K562 (cell line): ENCODE data around the gene EIF4E3. TPM values are rescaled to one million over a fixed set of nuclear protein-coding genes. Genes with fewer than 3 reads are reported as not detected.

ENCODE experiments used
- ATAC-seq: fragments of 200-7000 bp; cut with Tn5 transposase; 3 replicates; pipeline ENCODE4 v1.9.1; 2020; ENCODE audit warnings: moderate library complexity
- BruUV-seq: library from RNA; stranded (reverse); fragments of 400-500 nt; replicated peaks from 2 replicates; lab custom pipeline; 2021; lab: Mats Ljungman, UMichigan
- CTCF ChIA-PET: fragments of 300-600 bp; formaldehyde crosslinking; extraction: SDS; loops from one replicate; lab custom pipeline; 2021; ENCODE audit warnings: low intra/inter-chr PET ratio; lab: Yijun Ruan, JAX
- POLR2A ChIA-PET: fragments of 300-600, 350-650 bp; sonication (Branson Sonifier 250); formaldehyde crosslinking; extraction: SDS; loops from one replicate; lab custom pipeline; 2021; ENCODE audit warnings: antibody characterized with exemption, inconsistent platforms; lab: Yijun Ruan, JAX
- DNase-seq, 4 experiments: peaks; one replicate each; pipeline versions ENCODE4 v3.0.0 to v3.0.0-alpha.2; 2011 to 2018; ENCODE audit warnings: low spot score in 3 of 4, mixed read lengths in 3 of 4; ENCODE audit errors: extremely low read depth in 1 of 4
- FAIRE-seq: peaks from 2 replicates; lab custom pipeline; 2011; peaks lifted over from hg19 to GRCh38; lab: Jason Lieb, UNC
- H2AFZ ChIP-seq: 2 replicates; pipeline ENCODE4 v1.6.0; 2011; ENCODE audit warnings: low read depth, low read length, control low read depth, inconsistent platforms
- H3K27ac ChIP-seq: fragments of 200-600 bp; 3 replicates; pipeline ENCODE4 v1.8.0; 2011; ENCODE audit warnings: low read depth, mild to moderate bottlenecking, control low read depth, inconsistent platforms, low read length, moderate library complexity, mixed read lengths; ENCODE audit errors: extremely low read depth
- H3K27me3 ChIP-seq, 2 experiments: fragments of 300-600 bp in 1 of 2; 2 replicates in 1 of 2; 3 replicates in 1 of 2; pipeline versions ENCODE4 v1.6.0 to v1.8.0; 2011; ENCODE audit warnings: inconsistent platforms in 2 of 2, low read length in 2 of 2, mild to moderate bottlenecking in 1 of 2, mixed read lengths in 1 of 2, moderate library complexity in 1 of 2; ENCODE audit not compliant: control insufficient read depth in 2 of 2, insufficient read depth in 2 of 2
- H3K36me3 ChIP-seq: fragments of 300-600 bp; 3 replicates; pipeline ENCODE4 v1.8.0; 2011; ENCODE audit warnings: mild to moderate bottlenecking, low read length, inconsistent platforms; ENCODE audit not compliant: control insufficient read depth, insufficient read depth
- H3K4me1 ChIP-seq, 2 experiments: fragments of 200-600 bp in 1 of 2; replicated peaks in 1 of 2; 2 replicates in 1 of 2; 3 replicates in 1 of 2; pipeline versions ENCODE4 v1.5.1 to v1.8.0; 2011; ENCODE audit warnings: inconsistent platforms in 2 of 2, low read length in 2 of 2, mild to moderate bottlenecking in 1 of 2, mixed read lengths in 1 of 2, moderate library complexity in 1 of 2; ENCODE audit not compliant: control insufficient read depth in 2 of 2, insufficient read depth in 2 of 2
- H3K4me2 ChIP-seq: 2 replicates; pipeline ENCODE4 v1.6.1; 2011; ENCODE audit warnings: low read length, control low read depth, inconsistent platforms, mixed read lengths; ENCODE audit not compliant: insufficient read depth
- H3K4me3 ChIP-seq: fragments of 200-600 bp; sonication (generic), shearing (Covaris generic); 2 replicates; pipeline ENCODE4 v1.5.1; 2016; ENCODE audit warnings: control low read depth, inconsistent platforms
- H3K79me2 ChIP-seq: fragments of 200-600 bp; 3 replicates; pipeline ENCODE4 v1.8.0; 2011; ENCODE audit warnings: low read length, inconsistent platforms; ENCODE audit not compliant: control insufficient read depth, insufficient read depth
- H3K9ac ChIP-seq, 2 experiments: 2 replicates each; pipeline versions ENCODE4 v1.6.0 to v1.6.1; 2011; ENCODE audit warnings: low read depth in 2 of 2, low read length in 2 of 2, control low read depth in 1 of 2, inconsistent platforms in 1 of 2, mild to moderate bottlenecking in 1 of 2, mixed read lengths in 1 of 2; ENCODE audit not compliant: insufficient read depth in 1 of 2
- H3K9me1 ChIP-seq: one replicate; pipeline ENCODE4 v1.6.0; 2011; ENCODE audit warnings: inconsistent platforms, mild to moderate bottlenecking, low read length, moderate library complexity; ENCODE audit not compliant: control insufficient read depth, insufficient read depth
- H3K9me3 ChIP-seq: replicated peaks from 2 replicates; pipeline ENCODE4 v1.5.1; 2011; ENCODE audit warnings: low read depth, low read length, inconsistent platforms; ENCODE audit not compliant: control insufficient read depth, insufficient read depth
- H4K20me1 ChIP-seq: replicated peaks from 2 replicates; pipeline ENCODE4 v1.6.1; 2011; ENCODE audit warnings: low read length, inconsistent platforms, mixed read lengths; ENCODE audit not compliant: control insufficient read depth, insufficient read depth
- CREM ChIP-seq: IDR thresholded peaks from 2 replicates; pipeline ENCODE4 v1.6.1; 2014; ENCODE audit warnings: antibody characterized with exemption, low read depth
- FOXP1 ChIP-seq: sonication (generic); formaldehyde crosslinking; IDR thresholded peaks from 2 replicates; pipeline ENCODE4 v1.8.0; 2022; ENCODE audit warnings: mild to moderate bottlenecking, missing genetic modification reagents
- GABPB2 ChIP-seq: fragments of 250-450 bp; sonication (Bioruptor Pico); conservative IDR thresholded peaks from 2 replicates; pipeline ENCODE4 v1.5.1; 2021; ENCODE audit warnings: mild to moderate bottlenecking
- HNRNPK ChIP-seq: fragments of 200-400 bp; formaldehyde crosslinking; IDR thresholded peaks from one replicate; pipeline ENCODE4 v1.6.1; 2018; ENCODE audit warnings: mild to moderate bottlenecking, low read depth, low read length; ENCODE audit not compliant: poor library complexity, severe bottlenecking
- SMAD2 ChIP-seq: fragments of 150-350 bp; IDR thresholded peaks from 2 replicates; pipeline ENCODE4 v1.6.1; 2014; ENCODE audit warnings: low read depth, mild to moderate bottlenecking, low read length
- TARDBP ChIP-seq: fragments of 450-650 bp; IDR thresholded peaks from 2 replicates; pipeline ENCODE4 v1.6.1; 2016
- ZNF436 ChIP-seq: fragments of 250-450, 450-650 bp; sonication (Bioruptor Pico); formaldehyde crosslinking; IDR thresholded peaks from 2 replicates; pipeline ENCODE4 v1.7.0; 2020; ENCODE audit warnings: mild to moderate bottlenecking
- WGBS: fragments of 100-300 bp; shearing (Covaris generic); methylation state at CpG from one replicate; pipeline ENCODE4 v1.1.6; 2016; ENCODE audit warnings: low coverage, mixed read lengths; ENCODE audit not compliant: insufficient coverage; ENCODE audit errors: missing lambda C conversion rate; 5-methylcytosine and 5-hydroxymethylcytosine counted together
- in situ Hi-C: fragments of 300-500 bp; cut with MboI; formaldehyde crosslinking; loops from 4 replicates; pipeline ENCODE4 v1.15.0; 2018; ENCODE audit warnings: inconsistent platforms, mixed read lengths
- intact Hi-C: fragments of 100-400 bp; cut with micrococcal nuclease; formaldehyde crosslinking; loops from 2 replicates; pipeline ENCODE4 v1.14.2; 2022
- polyA plus RNA-seq, 8 experiments: library from polyadenylated mRNA; depleted of rRNA in 4 of 8; stranded (reverse) in 5 of 8; unstranded in 3 of 8; fragments of >200 nt; fragmentation: Nextera tagmentation in 2 of 8; fragmentation: Illumina TruSeq in 1 of 8; extraction: Ambion mirVana in 2 of 8; extraction: Trizol in 1 of 8; gene quantifications; 2 replicates each; pipeline versions ENCODE4 v1.2.1 to v1.2.3, GENCODE V29; 2011 to 2014; ENCODE audit warnings: inconsistent platforms in 1 of 8, missing spikeins in 1 of 8
- total RNA-seq, 7 experiments: library from RNA; depleted of rRNA in 6 of 7; stranded (reverse); fragments of >200 nt in 6 of 7; fragmentation: Illumina TruSeq in 2 of 7; extraction: Trizol in 2 of 7; gene quantifications; 2 replicates each; pipeline versions ENCODE4 v1.2.1 to v1.2.3, GENCODE V29; 2011 to 2021; ENCODE audit warnings: low replicate concordance in 1 of 7
- TF ChIP-seq, protein P1 (sequence below), 2 experiments: fragments of 450-650 bp; IDR thresholded peaks; 2 replicates each; pipeline ENCODE4 v1.6.1; 2016; ENCODE audit warnings: mild to moderate bottlenecking in 2 of 2, borderline replicate concordance in 1 of 2, low read depth in 1 of 2, moderate library complexity in 1 of 2
- TF ChIP-seq, protein P2 (sequence below): IDR thresholded peaks from 3 replicates; pipeline ENCODE4 v1.6.1; 2011; ENCODE audit warnings: borderline replicate concordance, mild to moderate bottlenecking, moderate library complexity; ENCODE audit not compliant: insufficient read length; ENCODE audit errors: extremely low read depth
- TF ChIP-seq, protein P3 (sequence below): fragments of 250-450 bp; sonication (Bioruptor Pico); IDR thresholded peaks from 2 replicates; pipeline ENCODE4 v1.9.0; 2021; ENCODE audit warnings: mild to moderate bottlenecking

Gene EIF4E3
- total and polyA plus RNA-seq, 9 of the 15 experiments (the other 6 are each of a cell fraction or from before 2014, with no cell fraction given) = 0.18 to 2.5 (median 1.1) TPM

DNA sequence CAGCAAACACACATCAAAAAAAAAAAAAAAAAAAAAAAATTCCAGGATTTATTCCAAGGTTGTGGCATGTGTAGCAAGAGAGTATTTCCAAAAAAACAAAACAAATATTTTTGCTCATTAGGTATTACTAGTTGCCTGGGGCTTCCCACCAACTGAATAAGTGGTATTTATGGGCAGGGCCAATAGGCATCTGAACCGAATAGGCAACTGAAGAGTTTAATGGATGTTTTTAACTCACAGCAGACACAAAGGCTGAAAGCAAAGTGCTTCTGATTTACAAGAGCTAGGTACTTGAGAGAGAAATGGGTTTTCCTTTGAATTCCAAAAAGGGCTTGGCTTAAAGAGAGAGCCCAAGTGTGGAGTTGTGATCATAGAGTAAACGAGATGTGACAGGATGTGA, 21.4 kb downstream of the EIF4E3 start:
- CTCF ChIA-PET = no interaction called here
- Histone ChIP-seq H3K4me1 (no peaks in the 10 kb centered on the region; a peak in 1 of 5 replicates), H4K20me1 (no peaks in the 10 kb centered on the region), H3K79me2 (no peaks in the 10 kb centered on the region), H3K4me2 (no peak overlapping the region), H3K9me3 (no peaks in the 10 kb centered on the region), H3K9me1 (no peaks in the 10 kb centered on the region), H3K27me3 (no peaks in the 10 kb centered on the region), H2AFZ (no peak overlapping the region), H3K27ac (no peak overlapping the region), H3K4me3 (no peak overlapping the region), H3K36me3 (no peaks in the 10 kb centered on the region), H3K9ac (no peak overlapping the region)
- intact Hi-C loops = no loop called here
- in situ Hi-C loops = loop anchor here (25.0 kb wide), 1 partner anchor 1384 kb away; no protein-coding TSS in a partner anchor
- FAIRE-seq = no peak
- no TSS peak for BruUV-seq
- POLR2A ChIA-PET = interaction anchor here (0.6 kb wide), 1 partner anchor 561 kb away, joined by 5 read pairs; no protein-coding TSS in a partner anchor
- DNase-seq = no peak
- ATAC-seq = no peak
- WGBS = 10% methylated on average over 2 of the region's 2 CpGs
- no peak for TF ChIP-seq FOXP1 (CRISPR knock-in tag)
- TF ChIP-seq SMAD2 = no peak
- TF ChIP-seq, protein P1, sequence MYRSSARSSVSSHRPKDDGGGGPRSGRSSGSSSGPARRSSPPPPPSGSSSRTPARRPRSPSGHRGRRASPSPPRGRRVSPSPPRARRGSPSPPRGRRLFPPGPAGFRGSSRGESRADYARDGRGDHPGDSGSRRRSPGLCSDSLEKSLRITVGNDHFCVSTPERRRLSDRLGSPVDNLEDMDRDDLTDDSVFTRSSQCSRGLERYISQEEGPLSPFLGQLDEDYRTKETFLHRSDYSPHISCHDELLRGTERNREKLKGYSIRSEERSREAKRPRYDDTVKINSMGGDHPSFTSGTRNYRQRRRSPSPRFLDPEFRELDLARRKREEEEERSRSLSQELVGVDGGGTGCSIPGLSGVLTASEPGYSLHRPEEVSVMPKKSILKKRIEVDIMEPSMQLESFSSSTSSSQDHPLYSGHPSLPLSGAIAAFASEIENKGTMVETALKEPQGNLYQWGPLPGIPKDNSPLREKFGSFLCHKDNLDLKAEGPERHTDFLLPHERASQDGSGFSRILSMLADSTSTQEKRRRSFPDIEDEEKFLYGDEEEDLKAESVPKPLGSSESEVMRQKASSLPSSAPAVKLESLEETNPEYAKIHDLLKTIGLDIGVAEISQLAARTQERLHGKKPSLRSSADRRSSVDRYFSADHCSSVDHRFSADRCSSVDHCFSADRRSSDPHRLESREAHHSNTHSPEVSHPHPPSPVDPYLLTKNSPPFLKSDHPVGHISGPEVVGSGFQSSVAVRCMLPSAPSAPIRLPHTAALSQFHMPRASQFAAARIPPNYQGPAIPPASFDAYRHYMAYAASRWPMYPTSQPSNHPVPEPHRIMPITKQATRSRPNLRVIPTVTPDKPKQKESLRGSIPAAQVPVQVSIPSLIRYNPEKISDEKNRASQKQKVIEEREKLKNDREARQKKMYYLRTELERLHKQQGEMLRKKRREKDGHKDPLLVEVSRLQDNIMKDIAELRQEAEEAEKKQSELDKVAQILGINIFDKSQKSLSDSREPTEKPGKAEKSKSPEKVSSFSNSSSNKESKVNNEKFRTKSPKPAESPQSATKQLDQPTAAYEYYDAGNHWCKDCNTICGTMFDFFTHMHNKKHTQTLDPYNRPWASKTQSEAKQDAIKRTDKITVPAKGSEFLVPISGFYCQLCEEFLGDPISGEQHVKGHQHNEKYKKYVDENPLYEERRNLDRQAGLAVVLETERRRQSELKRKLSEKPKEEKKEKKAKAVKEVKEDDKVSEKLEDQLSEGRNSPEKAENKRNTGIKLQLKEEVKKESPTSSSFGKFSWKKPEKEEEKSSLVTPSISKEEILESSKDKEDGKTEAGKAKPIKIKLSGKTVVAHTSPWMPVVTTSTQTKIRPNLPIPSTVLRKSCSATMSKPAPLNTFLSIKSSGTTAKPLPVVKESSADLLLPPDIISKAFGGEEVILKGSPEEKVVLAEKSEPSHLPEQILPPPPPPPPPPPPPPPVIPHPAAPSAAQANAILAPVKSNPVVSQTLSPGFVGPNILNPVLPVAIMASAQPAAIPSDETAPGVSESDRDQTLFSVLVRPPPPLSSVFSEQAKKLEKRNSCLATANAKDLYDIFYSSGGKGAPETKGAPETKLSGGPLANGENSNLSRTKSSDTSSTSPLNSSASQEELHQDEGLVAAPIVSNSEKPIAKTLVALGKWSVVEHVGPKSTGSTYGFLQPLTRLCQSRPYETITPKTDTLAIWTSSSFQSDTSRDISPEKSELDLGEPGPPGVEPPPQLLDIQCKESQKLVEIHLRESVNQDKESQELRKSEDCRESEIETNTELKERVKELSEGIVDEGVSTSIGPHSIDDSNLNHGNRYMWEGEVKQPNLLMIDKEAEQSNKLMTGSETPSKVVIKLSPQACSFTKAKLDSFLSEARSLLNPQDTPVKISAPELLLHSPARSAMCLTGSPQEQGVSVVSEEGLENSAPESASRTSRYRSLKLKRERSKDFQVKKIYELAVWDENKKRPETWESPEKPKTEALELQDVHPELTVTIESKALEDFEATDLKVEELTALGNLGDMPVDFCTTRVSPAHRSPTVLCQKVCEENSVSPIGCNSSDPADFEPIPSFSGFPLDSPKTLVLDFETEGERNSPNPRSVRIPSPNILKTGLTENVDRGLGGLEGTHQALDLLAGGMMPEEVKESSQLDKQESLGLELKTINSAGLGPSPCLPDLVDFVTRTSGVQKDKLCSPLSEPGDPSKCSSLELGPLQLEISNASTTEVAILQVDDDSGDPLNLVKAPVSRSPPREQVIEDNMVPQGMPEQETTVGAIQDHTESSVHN (IDR thresholded peaks at IDR 0.05; ENCODE audit: borderline replicate concordance in 1 of 2, low read depth in 1 of 2) = no peak
- no peak for TF ChIP-seq HNRNPK
- no peak for TF ChIP-seq CREM
- TF ChIP-seq, protein P2, sequence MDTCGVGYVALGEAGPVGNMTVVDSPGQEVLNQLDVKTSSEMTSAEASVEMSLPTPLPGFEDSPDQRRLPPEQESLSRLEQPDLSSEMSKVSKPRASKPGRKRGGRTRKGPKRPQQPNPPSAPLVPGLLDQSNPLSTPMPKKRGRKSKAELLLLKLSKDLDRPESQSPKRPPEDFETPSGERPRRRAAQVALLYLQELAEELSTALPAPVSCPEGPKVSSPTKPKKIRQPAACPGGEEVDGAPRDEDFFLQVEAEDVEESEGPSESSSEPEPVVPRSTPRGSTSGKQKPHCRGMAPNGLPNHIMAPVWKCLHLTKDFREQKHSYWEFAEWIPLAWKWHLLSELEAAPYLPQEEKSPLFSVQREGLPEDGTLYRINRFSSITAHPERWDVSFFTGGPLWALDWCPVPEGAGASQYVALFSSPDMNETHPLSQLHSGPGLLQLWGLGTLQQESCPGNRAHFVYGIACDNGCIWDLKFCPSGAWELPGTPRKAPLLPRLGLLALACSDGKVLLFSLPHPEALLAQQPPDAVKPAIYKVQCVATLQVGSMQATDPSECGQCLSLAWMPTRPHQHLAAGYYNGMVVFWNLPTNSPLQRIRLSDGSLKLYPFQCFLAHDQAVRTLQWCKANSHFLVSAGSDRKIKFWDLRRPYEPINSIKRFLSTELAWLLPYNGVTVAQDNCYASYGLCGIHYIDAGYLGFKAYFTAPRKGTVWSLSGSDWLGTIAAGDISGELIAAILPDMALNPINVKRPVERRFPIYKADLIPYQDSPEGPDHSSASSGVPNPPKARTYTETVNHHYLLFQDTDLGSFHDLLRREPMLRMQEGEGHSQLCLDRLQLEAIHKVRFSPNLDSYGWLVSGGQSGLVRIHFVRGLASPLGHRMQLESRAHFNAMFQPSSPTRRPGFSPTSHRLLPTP = no peak
- no peak for TF ChIP-seq ZNF436 (CRISPR knock-in tag)
- TF ChIP-seq TARDBP = no peak
- TF ChIP-seq GABPB2 (CRISPR knock-in tag) = no peak
- TF ChIP-seq, protein P3, sequence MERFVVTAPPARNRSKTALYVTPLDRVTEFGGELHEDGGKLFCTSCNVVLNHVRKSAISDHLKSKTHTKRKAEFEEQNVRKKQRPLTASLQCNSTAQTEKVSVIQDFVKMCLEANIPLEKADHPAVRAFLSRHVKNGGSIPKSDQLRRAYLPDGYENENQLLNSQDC (CRISPR knock-in tag) = no peak
